ENCODE measurements around the gene HSD17B3. TPM values are rescaled to one million over a fixed set of nuclear protein-coding genes. Genes with fewer than 3 reads are reported as not detected.
"Not testable (repeated sequence)": the region's sequence is repeated elsewhere in the genome, so short reads cannot be mapped to it uniquely, and the experiment has no call there.

Gene HSD17B3
- total and polyA plus RNA-seq, 8 donors, result 0.26 to 1.8 (median 0.52) TPM; not detected in 1

GRCh38 chr9:96241391-96241809 lies 60.6 kb downstream of the HSD17B3 start:
- H3K4me1 ChIP-seq, result no peaks in the 10 kb centered on the region
- TF ChIP-seq, protein P1, sequence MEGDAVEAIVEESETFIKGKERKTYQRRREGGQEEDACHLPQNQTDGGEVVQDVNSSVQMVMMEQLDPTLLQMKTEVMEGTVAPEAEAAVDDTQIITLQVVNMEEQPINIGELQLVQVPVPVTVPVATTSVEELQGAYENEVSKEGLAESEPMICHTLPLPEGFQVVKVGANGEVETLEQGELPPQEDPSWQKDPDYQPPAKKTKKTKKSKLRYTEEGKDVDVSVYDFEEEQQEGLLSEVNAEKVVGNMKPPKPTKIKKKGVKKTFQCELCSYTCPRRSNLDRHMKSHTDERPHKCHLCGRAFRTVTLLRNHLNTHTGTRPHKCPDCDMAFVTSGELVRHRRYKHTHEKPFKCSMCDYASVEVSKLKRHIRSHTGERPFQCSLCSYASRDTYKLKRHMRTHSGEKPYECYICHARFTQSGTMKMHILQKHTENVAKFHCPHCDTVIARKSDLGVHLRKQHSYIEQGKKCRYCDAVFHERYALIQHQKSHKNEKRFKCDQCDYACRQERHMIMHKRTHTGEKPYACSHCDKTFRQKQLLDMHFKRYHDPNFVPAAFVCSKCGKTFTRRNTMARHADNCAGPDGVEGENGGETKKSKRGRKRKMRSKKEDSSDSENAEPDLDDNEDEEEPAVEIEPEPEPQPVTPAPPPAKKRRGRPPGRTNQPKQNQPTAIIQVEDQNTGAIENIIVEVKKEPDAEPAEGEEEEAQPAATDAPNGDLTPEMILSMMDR (IDR thresholded peaks at IDR 0.05), result no peak
- DNase-seq, result no peak
- no peaks in the 10 kb centered on the region for H3K9me3 ChIP-seq
- H3K27me3 ChIP-seq, result peaks cover 0 to 7% of the 10 kb centered on the region in 2 donors
- no peak for ATAC-seq
- intact Hi-C loops (cut with DNase I), result no loop called here
- no peak overlapping the region for H3K4me3 ChIP-seq
- no peak overlapping the region for H3K27ac ChIP-seq
- no peaks in the 10 kb centered on the region for H3K36me3 ChIP-seq

DNA sequence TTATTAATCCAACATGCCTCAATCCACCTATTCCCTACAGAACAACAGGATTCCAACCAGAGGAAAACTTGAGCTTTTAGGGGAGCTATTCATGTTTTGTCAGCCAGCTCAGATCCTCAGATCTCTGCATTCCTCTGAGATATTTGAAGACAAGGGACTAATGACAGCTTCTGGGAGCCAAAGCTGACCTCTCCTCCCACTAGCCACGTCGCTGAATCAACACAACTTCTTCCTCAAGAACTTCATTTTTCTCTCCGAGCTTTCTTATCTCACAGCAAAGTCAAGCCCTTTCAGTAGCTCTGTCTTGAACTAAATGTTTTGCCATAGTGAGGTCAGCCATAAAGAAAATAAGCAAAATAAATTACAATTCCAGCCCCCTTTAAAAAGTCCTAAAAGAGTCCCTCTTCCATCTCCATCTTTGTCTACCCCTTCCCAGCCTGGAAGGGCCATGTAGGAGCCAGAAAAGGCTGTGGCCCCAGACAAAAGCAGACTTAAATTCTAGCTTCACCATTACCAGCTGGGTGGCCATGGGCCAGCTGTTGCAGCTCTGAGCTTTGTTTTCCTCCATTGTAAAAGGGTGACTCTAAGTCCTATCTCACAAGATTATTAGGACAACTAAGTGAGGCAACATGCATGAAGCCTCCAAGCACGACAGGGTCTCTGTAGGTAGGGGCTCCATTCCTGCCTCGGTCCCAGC lies 65.0 kb downstream of the HSD17B3 start:
- Histone ChIP-seq H3K27ac (no peak overlapping the region), H3K4me1 (no peaks in the 10 kb centered on the region), H3K36me3 (no peaks in the 10 kb centered on the region), H3K4me3 (no peak overlapping the region), H3K27me3 (no peaks in the 10 kb centered on the region), H3K9me3 (no peaks in the 10 kb centered on the region)
- TF ChIP-seq, protein P1 (IDR thresholded peaks at IDR 0.05), result no peak
- intact Hi-C loops (cut with DNase I), result loop anchor here in 1 of 2 donors (5.0 kb wide), 1 partner anchor 75 kb away; no protein-coding TSS in a partner anchor
- DNase-seq (no peak), ATAC-seq (no peak)

DNA sequence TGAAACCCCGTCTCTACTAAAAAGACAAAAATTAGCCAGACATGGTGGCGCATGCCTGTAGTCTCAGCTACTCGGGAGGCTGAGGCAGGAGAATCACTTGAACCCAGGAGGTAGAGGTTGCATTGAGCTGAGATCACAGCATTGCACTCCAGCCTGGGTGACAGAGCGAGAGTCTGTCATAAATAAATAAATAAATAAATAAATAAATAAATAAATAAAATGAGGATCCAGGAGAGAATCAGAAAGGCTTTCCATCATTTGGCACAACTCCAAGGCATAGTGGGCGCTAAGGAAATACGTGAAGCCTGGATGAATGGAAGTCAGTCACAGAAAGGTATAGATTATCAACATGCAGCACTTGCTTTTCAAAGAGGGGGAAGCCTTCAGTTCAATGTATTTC lies 65.6 kb downstream of the HSD17B3 start:
- not testable (repeated sequence) for DNase-seq, H3K36me3 ChIP-seq, H3K27ac ChIP-seq, H3K4me1 ChIP-seq, ATAC-seq, H3K9me3 ChIP-seq, H3K27me3 ChIP-seq, H3K4me3 ChIP-seq
- intact Hi-C loops (cut with DNase I), result loop anchor here in 1 of 2 donors (5.0 kb wide), 1 partner anchor 76 kb away; no protein-coding TSS in a partner anchor

DNA sequence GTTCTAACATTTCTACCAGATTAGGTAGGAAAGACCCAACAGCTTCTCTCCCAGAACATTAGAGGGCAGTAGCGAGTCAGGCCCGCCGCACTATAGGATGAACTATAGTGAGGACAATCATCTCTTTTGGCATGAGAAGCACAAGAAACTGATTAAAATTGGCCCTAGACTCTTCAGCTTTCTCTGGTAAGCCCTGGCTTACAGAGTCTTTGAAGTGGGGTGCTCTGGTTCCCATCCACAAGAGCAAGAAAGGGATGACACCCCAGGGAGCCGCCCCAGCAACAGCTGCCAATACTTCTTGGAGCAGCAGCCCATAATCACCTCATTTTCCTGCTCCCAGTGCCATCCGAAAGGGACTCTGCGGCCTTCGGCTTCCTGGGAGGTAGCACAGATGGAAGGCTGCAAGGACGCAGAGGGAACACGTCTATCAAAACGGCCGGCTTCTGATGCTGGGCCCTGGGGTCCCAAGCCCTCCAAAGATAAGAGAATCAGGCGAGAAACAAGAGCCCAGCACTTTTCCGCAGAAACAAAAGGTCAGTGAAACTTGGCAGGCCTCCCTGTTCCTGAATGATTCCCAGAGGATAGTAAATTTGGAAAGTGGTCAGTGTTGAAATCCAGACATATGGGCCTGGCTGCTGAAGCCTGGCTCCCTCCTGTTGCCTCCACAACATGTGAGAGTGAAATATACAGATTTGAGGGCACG lies 69.3 kb downstream of the HSD17B3 start:
- intact Hi-C loops (cut with DNase I), result no loop called here
- H3K4me3 ChIP-seq, result no peak overlapping the region
- H3K27me3 ChIP-seq, result no peaks in the 10 kb centered on the region
- no peaks in the 10 kb centered on the region for H3K4me1 ChIP-seq
- no peaks in the 10 kb centered on the region for H3K36me3 ChIP-seq
- TF ChIP-seq, protein P1 (IDR thresholded peaks at IDR 0.05), result peak; percentile 62 to 85
- peak; percentile 95 for ATAC-seq
- peak in 2 of 4 donors; percentile 88 to 90 for DNase-seq
- no peaks in the 10 kb centered on the region for H3K9me3 ChIP-seq
- H3K27ac ChIP-seq, result peak overlapping the region in 1 of 2 donors; percentile 9

DNA sequence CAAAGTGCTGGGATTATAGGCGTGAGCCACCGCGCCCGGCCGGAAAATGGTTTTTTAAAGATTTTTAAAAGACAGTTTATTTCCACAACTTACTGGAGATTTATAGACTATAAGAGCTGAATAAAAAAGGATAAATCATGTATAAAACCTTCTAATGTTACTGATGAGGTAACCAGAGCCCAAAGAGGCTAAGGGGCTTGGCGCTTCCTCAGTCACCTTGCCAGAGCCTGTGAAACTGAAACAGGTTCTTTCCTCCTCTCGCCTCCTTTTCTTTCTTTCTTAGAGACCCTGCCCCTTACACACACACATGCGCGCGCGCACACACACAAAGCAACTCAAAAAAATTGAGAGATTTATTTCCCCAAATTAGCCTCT lies 69.8 kb downstream of the HSD17B3 start:
- TF ChIP-seq, protein P1 (IDR thresholded peaks at IDR 0.05), result no peak

More for the DNA sequence above, 69.8 kb downstream of the HSD17B3 start:
- DNase-seq (no peak), ATAC-seq (no peak)
- Histone ChIP-seq H3K4me3 (no peak overlapping the region), H3K36me3 (no peaks in the 10 kb centered on the region), H3K27me3 (no peaks in the 10 kb centered on the region), H3K9me3 (no peaks in the 10 kb centered on the region), H3K4me1 (no peaks in the 10 kb centered on the region), H3K27ac (no peak overlapping the region)
- intact Hi-C loops (cut with DNase I), result no loop called here

All from left lung (tissue), 10 donors.